ENCODE measurements around the gene AMT. TPM values are rescaled to one million over a fixed set of nuclear protein-coding genes. Genes with fewer than 3 reads are reported as not detected.

Gene AMT
- total and polyA plus RNA-seq, 4 donors = 3.6 to 70.8 (median 12.0) TPM

DNA sequence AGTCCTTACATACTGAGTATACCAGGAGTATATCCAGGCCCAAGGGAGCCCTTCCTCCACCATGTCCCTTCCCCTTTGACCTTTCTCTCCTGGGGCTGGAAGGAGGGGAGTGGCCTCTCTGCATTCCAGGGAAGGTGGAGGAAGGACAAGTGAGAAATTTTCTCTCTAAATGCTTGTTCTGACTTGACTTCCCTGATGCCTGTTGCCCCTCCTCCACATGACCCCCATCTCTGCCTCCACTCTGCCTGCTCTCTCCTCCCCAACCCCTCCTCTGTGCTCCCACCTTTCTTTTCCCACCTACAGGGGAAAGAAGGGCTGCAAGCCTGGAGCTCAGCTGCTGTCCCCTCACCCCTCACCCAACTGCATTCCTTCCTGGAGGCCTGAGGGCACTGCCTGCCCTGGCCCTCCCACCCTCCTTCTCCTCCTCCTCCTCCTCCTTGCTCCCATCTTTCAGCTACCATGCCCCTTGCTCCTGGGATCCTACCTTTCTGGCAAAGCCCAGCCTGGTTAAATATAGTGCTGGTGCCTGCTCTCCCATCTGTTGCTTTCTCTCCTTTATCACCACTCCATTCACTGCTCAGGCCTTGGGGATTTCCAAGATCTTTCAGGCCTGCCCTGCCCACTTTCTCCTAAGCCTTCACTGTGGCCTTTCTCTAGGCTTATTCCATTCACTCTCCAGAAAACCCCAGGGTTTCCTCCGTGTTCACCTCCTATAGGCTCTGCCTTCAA, 39.3 kb upstream of the AMT start:
- 38 to 53% methylated on average over 1 of the region's 1 CpG for WGBS, 2 donors
- no peak for DNase-seq
- Histone ChIP-seq H3K27ac (ENCODE audit: low read depth in 1 of 2, low read length in 2 of 2) (no peak overlapping the region), H3K4me3 (ENCODE audit: low read length in 2 of 2) (no peak overlapping the region), H3K27me3 (ENCODE audit: control insufficient read depth in 1 of 2, insufficient read depth in 2 of 2, low read length in 1 of 2) (no peaks in the 10 kb centered on the region), H3K4me1 (ENCODE audit: control insufficient read depth in 1 of 2, insufficient read depth in 2 of 2, low read length in 2 of 2) (no peaks in the 10 kb centered on the region), H3K36me3 (ENCODE audit: control insufficient read depth in 1 of 2, insufficient read depth in 2 of 2, low read length in 1 of 2) (no peaks in the 10 kb centered on the region), H3K9me3 (ENCODE audit: control insufficient read depth, low read length) (no peaks in the 10 kb centered on the region)
- intact Hi-C loops (cut with DNase I) = no loop called here
- ATAC-seq (ENCODE audit: low FRiP score) = no peak

DNA sequence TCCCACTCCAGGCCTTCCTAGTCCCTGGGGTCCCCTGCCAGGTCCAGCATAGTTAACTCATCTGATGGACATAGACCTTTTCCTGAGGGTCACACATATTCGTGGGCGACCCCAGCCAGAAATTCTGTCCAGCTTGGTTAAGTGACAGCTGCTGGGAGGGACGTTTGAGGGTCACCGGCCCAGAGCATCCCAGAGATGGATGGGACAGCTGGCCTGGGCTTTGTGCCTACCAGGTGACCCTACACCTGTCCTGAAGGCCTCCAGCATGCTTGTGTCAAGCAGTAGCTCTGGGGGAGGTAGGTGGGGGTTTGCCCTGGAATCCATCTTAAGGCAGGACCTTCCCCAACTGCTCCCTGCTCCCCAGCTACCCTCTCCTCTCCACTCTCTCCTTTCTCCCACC, 38.7 kb upstream of the AMT start:
- 90 to 93% methylated on average over 4 of the region's 4 CpGs for WGBS, 2 donors
- intact Hi-C loops (cut with DNase I) = no loop called here
- Histone ChIP-seq H3K36me3 (ENCODE audit: control insufficient read depth in 1 of 2, insufficient read depth in 2 of 2, low read length in 1 of 2) (no peaks in the 10 kb centered on the region), H3K27ac (ENCODE audit: low read depth in 1 of 2, low read length in 2 of 2) (no peak overlapping the region), H3K4me1 (ENCODE audit: control insufficient read depth in 1 of 2, insufficient read depth in 2 of 2, low read length in 2 of 2) (no peaks in the 10 kb centered on the region), H3K4me3 (ENCODE audit: low read length in 2 of 2) (no peak overlapping the region), H3K9me3 (ENCODE audit: control insufficient read depth, low read length) (no peaks in the 10 kb centered on the region), H3K27me3 (ENCODE audit: control insufficient read depth in 1 of 2, insufficient read depth in 2 of 2, low read length in 1 of 2) (no peaks in the 10 kb centered on the region)
- DNase-seq = no peak
- ATAC-seq (ENCODE audit: low FRiP score) = no peak

DNA sequence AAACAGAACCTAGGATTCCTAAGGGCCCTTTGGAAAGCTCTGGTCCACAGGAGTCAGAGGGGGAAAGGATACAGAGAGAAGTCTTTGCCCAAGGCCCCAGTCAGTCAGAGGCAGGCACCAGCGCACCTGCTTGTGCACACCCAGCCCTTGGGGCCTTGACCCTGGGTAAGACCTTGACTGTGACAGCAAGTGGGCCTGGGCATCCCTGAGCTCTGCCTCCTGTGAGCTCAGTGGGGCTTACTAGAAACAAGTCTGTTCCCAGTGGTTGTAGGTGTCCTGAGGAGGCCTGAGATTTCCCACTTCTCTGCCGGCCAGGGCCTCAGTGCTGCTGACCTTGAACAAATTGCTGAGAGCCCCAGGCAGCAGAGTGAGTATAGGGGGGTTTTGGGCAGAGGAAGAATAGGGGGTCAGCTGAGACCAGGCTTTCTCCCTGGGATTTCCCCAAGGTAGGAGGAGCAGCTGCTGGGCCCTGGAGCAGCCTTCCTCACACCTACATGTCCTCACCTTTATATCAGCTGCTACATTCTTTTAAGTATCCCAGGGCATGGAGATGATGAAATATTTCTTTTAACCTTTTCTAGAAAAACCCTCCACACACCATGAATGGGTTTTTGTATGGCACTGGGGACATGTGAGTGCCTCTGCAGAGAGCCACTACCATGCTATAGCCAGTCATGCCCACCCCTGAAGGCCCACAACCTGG, 38.1 kb upstream of the AMT start:
- Histone ChIP-seq H3K4me3 (ENCODE audit: low read length in 2 of 2) (no peak overlapping the region), H3K27ac (ENCODE audit: low read depth in 1 of 2, low read length in 2 of 2) (no peak overlapping the region), H3K9me3 (ENCODE audit: control insufficient read depth, low read length) (no peaks in the 10 kb centered on the region), H3K27me3 (ENCODE audit: control insufficient read depth in 1 of 2, insufficient read depth in 2 of 2, low read length in 1 of 2) (no peaks in the 10 kb centered on the region), H3K36me3 (ENCODE audit: control insufficient read depth in 1 of 2, insufficient read depth in 2 of 2, low read length in 1 of 2) (no peaks in the 10 kb centered on the region), H3K4me1 (ENCODE audit: control insufficient read depth in 1 of 2, insufficient read depth in 2 of 2, low read length in 2 of 2) (no peaks in the 10 kb centered on the region)
- no peak for ATAC-seq (ENCODE audit: low FRiP score)
- DNase-seq = no peak
- 91 to 97% methylated on average over 2 of the region's 2 CpGs for WGBS, 2 donors
- intact Hi-C loops (cut with DNase I) = no loop called here

DNA sequence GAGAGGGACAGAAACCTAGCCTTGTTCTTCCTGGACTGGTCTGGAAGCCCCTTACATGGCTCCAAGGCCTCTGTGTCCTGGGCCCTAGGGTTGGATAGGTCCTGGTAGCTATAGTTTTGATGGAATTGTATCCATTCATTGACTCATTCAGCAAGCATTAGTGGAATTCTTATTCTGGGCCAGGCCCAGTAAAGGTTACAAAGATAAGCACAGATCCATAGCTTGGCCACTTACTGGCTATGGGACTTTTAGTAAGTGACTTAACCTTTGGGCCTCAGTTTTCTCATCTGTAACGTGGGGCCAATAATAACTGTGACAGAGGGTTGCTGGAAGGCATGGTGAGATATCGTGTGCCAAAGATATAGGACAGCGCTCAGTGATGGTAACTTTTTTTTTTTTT, 34.2 kb upstream of the AMT start:
- intact Hi-C loops (cut with DNase I) = no loop called here
- Histone ChIP-seq H3K36me3 (ENCODE audit: control insufficient read depth in 1 of 2, insufficient read depth in 2 of 2, low read length in 1 of 2) (no peaks in the 10 kb centered on the region), H3K4me3 (ENCODE audit: low read length in 2 of 2) (no peak overlapping the region), H3K9me3 (ENCODE audit: control insufficient read depth, low read length) (no peaks in the 10 kb centered on the region), H3K4me1 (ENCODE audit: control insufficient read depth in 1 of 2, insufficient read depth in 2 of 2, low read length in 2 of 2) (no peaks in the 10 kb centered on the region), H3K27ac (ENCODE audit: low read depth in 1 of 2, low read length in 2 of 2) (no peak overlapping the region), H3K27me3 (ENCODE audit: control insufficient read depth in 1 of 2, insufficient read depth in 2 of 2, low read length in 1 of 2) (no peaks in the 10 kb centered on the region)
- WGBS, 2 donors = 74 to 89% methylated on average over 3 of the region's 3 CpGs
- no peak for DNase-seq
- ATAC-seq (ENCODE audit: low FRiP score) = no peak

DNA sequence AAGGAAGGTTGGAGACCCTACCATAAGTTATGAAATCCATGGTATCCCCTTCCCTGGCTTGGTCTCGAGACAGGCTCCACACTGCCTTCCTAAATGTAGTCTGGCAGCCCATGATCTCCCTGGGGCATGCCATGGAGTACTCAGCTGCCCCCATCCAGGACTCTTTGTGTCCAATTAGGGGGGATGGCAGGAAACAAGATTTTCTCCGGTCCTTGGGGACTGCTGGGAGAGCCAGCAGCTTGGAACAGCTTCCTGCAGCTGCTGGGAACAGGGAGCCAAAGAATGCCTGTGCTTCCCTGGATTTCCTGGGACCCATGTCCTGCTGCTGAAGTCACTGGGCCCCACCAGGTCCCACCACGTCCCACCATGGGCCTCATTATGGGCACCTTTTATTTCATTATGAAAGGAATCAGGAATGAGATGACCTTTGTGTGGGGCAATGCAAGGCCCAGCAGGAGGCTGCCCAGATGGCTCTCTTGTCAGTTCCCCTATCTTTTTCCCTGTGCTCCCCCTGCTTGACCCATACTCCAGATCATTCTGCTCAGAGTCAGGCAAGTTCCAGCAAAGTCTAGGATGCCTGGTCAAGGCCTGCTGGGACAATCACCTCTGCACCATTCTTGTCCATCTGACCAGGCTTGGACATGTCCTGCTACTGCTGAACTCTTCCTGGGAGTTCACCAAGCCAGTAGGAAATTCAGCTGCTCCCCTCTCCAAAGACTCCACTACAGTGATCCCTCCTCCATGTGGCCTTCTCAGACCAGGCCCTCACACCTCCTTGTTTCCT, 32.8 kb upstream of the AMT start:
- H3K27me3 ChIP-seq (ENCODE audit: control insufficient read depth in 1 of 2, insufficient read depth in 2 of 2, low read length in 1 of 2) = no peaks in the 10 kb centered on the region
- ATAC-seq (ENCODE audit: low FRiP score) = peak; percentile 46
- H3K4me1 ChIP-seq (ENCODE audit: control insufficient read depth in 1 of 2, insufficient read depth in 2 of 2, low read length in 2 of 2) = no peaks in the 10 kb centered on the region
- DNase-seq = no peak
- intact Hi-C loops (cut with DNase I) = no loop called here
- 8 to 11% methylated on average over 3 of the region's 3 CpGs for WGBS, 2 donors
- H3K36me3 ChIP-seq (ENCODE audit: control insufficient read depth in 1 of 2, insufficient read depth in 2 of 2, low read length in 1 of 2) = no peaks in the 10 kb centered on the region
- no peak overlapping the region for H3K4me3 ChIP-seq (ENCODE audit: low read length in 2 of 2)
- H3K9me3 ChIP-seq (ENCODE audit: control insufficient read depth, low read length) = no peaks in the 10 kb centered on the region
- H3K27ac ChIP-seq (ENCODE audit: low read depth in 1 of 2, low read length in 2 of 2) = peak overlapping the region in 1 of 2 donors; percentile 56

DNA sequence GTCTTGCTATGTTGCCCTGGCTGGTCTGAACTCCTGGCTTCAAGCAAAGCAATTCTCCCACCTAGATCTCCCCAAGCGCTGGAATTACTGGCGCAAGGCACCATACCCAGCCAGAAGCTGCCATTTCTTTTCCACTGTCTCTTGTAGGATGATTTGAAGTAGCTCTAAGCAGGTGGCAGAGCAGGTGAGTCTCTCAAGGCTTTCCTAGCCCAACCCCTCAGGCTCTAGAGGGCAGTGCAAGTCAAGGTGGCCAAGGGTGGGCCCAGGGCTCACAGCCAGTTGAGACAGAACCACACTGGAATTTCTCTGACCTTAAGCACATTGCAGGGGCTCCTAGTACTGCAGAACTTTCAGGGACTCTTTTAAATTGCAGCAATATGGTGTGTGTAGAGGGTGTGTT, 32.2 kb upstream of the AMT start:
- WGBS, 2 donors = 76 to 94% methylated on average over 2 of the region's 2 CpGs
- intact Hi-C loops (cut with DNase I) = no loop called here
- peak overlapping the region in 1 of 2 donors; percentile 12 for H3K27ac ChIP-seq (ENCODE audit: low read depth in 1 of 2, low read length in 2 of 2)

DNA sequence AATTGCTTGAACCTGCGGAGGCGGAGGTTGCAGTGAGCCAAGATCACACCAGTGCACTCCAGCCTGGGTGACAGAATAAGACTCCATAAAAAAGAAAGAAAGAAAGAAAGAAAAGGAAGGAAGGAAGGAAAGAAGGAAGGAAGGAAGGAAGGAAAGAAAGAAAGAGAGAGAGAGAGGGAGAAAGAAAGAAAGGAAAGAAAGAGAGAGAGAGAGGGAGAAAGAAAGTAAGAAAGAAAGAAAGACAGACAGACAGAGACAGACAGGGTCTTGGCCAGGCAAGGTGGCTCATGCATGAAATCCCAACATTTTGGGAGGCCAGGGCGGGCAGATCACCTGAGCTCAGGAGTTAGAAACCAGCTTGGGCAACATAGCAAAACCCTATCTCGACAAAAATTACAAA, 31.3 kb upstream of the AMT start:
- H3K27me3 ChIP-seq (ENCODE audit: control insufficient read depth in 1 of 2, insufficient read depth in 2 of 2, low read length in 1 of 2) = no peaks in the 10 kb centered on the region
- H3K4me3 ChIP-seq (ENCODE audit: low read length in 2 of 2) = no peak overlapping the region
- no peaks in the 10 kb centered on the region for H3K4me1 ChIP-seq (ENCODE audit: control insufficient read depth in 1 of 2, insufficient read depth in 2 of 2, low read length in 2 of 2)
- DNase-seq = no peak
- intact Hi-C loops (cut with DNase I) = no loop called here
- 95 to 99% methylated on average over 4 of the region's 4 CpGs for WGBS, 2 donors
- no peaks in the 10 kb centered on the region for H3K9me3 ChIP-seq (ENCODE audit: control insufficient read depth, low read length)
- H3K27ac ChIP-seq (ENCODE audit: low read depth in 1 of 2, low read length in 2 of 2) = no peak overlapping the region
- ATAC-seq (ENCODE audit: low FRiP score) = no peak
- no peaks in the 10 kb centered on the region for H3K36me3 ChIP-seq (ENCODE audit: control insufficient read depth in 1 of 2, insufficient read depth in 2 of 2, low read length in 1 of 2)

More for the DNA sequence above, 32.2 kb upstream of the AMT start:
- H3K4me1 ChIP-seq (ENCODE audit: control insufficient read depth in 1 of 2, insufficient read depth in 2 of 2, low read length in 2 of 2) = no peaks in the 10 kb centered on the region
- H3K27me3 ChIP-seq (ENCODE audit: control insufficient read depth in 1 of 2, insufficient read depth in 2 of 2, low read length in 1 of 2) = no peaks in the 10 kb centered on the region
- H3K9me3 ChIP-seq (ENCODE audit: control insufficient read depth, low read length) = no peaks in the 10 kb centered on the region
- DNase-seq (no peak), ATAC-seq (ENCODE audit: low FRiP score) (peak; percentile 54)
- no peak overlapping the region for H3K4me3 ChIP-seq (ENCODE audit: low read length in 2 of 2)
- H3K36me3 ChIP-seq (ENCODE audit: control insufficient read depth in 1 of 2, insufficient read depth in 2 of 2, low read length in 1 of 2) = no peaks in the 10 kb centered on the region

DNA sequence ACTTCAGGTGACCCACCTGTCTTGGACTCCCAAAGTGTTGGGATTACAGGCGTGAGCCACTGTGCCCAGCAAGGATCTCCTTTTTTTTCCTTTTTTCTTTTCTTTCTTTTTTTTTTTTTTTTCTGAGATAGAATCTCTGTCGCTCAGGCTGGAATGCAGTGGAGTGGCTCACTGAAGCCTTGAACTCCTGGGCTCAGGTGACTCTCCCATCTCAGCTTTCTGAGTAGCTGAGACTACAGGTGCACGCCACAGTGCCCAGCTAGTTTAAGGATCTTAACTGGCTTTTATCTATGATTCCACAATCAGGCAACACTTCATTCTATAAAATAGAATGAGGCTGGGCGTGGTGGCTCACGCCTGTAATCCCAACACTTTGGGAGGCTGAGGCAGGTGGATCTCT, 23.1 kb upstream of the AMT start:
- intact Hi-C loops (cut with DNase I) = loop anchor here (5.0 to 10.0 kb wide), 2 partner anchors 103 to 271 kb away; partner anchors contain the start of genes USP4 (in 2 of the 2) and KLHDC8B (in 1 of the 2)
- Histone ChIP-seq H3K9me3 (ENCODE audit: control insufficient read depth, low read length) (no peaks in the 10 kb centered on the region), H3K4me1 (ENCODE audit: control insufficient read depth in 1 of 2, insufficient read depth in 2 of 2, low read length in 2 of 2) (no peaks in the 10 kb centered on the region), H3K27me3 (ENCODE audit: control insufficient read depth in 1 of 2, insufficient read depth in 2 of 2, low read length in 1 of 2) (no peaks in the 10 kb centered on the region), H3K4me3 (ENCODE audit: low read length in 2 of 2) (no peak overlapping the region), H3K36me3 (ENCODE audit: control insufficient read depth in 1 of 2, insufficient read depth in 2 of 2, low read length in 1 of 2) (no peaks in the 10 kb centered on the region), H3K27ac (ENCODE audit: low read depth in 1 of 2, low read length in 2 of 2) (no peak overlapping the region)
- ATAC-seq (ENCODE audit: low FRiP score) = no peak
- DNase-seq = no peak
- WGBS, 2 donors = 94% methylated on average over 5 of the region's 5 CpGs

Measured in aorta (tissue), 5 donors.